Fibroblast of peridontal ligament (primary cell): ENCODE measurements around the gene RPTN.
A peak's percentile ranks its signal among the peaks of the same experiment; 100 is the strongest.

Experiments
- DNase-seq: peaks from one replicate; pipeline ENCODE4 v3.0.0-alpha.2; 2010; ENCODE audit errors: extremely low read depth

Gene RPTN

GRCh38 chr1:152159144-152159543, at the start of gene RPTN:
TSS of gene RPTN (minus strand) at chr1:152159228. CDS start at chr1:152157889, 1,339 bp downstream.
- no peak for DNase-seq

GRCh38 chr1:152198982-152199381, 40.0 kb upstream of the RPTN start:
- DNase-seq: no peak

- no peak for DNase-seq
Measured at GRCh38 chr1:152197361-152197941, 38.4 kb upstream of the RPTN start.

GRCh38 chr1:152191711-152192110, 32.7 kb upstream of the RPTN start:
- no peak for DNase-seq

GRCh38 chr1:152191260-152191659, 32.2 kb upstream of the RPTN start:
- DNase-seq: no peak

- peak; percentile 76 for DNase-seq
Measured at GRCh38 chr1:152190589-152190988, 31.6 kb upstream of the RPTN start.

GRCh38 chr1:152189657-152190442, 30.8 kb upstream of the RPTN start:
- peak; percentile 81 for DNase-seq

- DNase-seq: peak; percentile 81
Measured at GRCh38 chr1:152188673-152189591, 29.9 kb upstream of the RPTN start.

- DNase-seq: no peak
Measured at GRCh38 chr1:152186556-152187285, 27.7 kb upstream of the RPTN start.

GRCh38 chr1:152185544-152186391, 26.7 kb upstream of the RPTN start:
- peak; percentile 84 for DNase-seq

GRCh38 chr1:152182944-152183361, 23.9 kb upstream of the RPTN start:
- DNase-seq: peak; percentile 94

GRCh38 chr1:152182431-152182830, 23.4 kb upstream of the RPTN start:
- DNase-seq: peak; percentile 48

GRCh38 chr1:152179566-152179965, 20.5 kb upstream of the RPTN start:
- DNase-seq: peak; percentile 21

- no peak for DNase-seq
Measured at GRCh38 chr1:152170287-152170905, 11.4 kb upstream of the RPTN start.

GRCh38 chr1:152169366-152170025, 10.5 kb upstream of the RPTN start:
- no peak for DNase-seq

- DNase-seq: no peak
Measured at GRCh38 chr1:152168535-152168868, 9.5 kb upstream of the RPTN start.

GRCh38 chr1:152167835-152168534, 9.0 kb upstream of the RPTN start:
- peak; percentile 70 for DNase-seq

GRCh38 chr1:152166966-152167365, 7.9 kb upstream of the RPTN start:
- no peak for DNase-seq
